NCI-H524 (cell line): Measurements from ENCODE around the gene PEX26.
A peak's percentile ranks its signal among the peaks of the same experiment; 100 is the strongest.
"Not testable (repeated sequence)": the region's sequence is repeated elsewhere in the genome, so short reads cannot be mapped to it uniquely, and the experiment has no call there.

Source experiments
- DNase-seq, 2 experiments: peaks; one replicate each; lab custom pipeline; 2025; lab: John Stamatoyannopoulos, UW

Gene PEX26

GRCh38 chr22:18071307-18071967 lies 6.4 kb upstream of the PEX26 start:
- peak in 1 of 2 experiments; percentile 37 for DNase-seq

GRCh38 chr22:18071968-18072310 lies 5.9 kb upstream of the PEX26 start:
- peak in 1 of 2 experiments; percentile 63 for DNase-seq

- DNase-seq = no peak
These were observed 4.3 kb upstream of the PEX26 start for GRCh38 chr22:18073467-18073866.

GRCh38 chr22:18073927-18074326 lies 3.9 kb upstream of the PEX26 start:
- DNase-seq = not testable (repeated sequence)

GRCh38 chr22:18075101-18075719 lies 2.6 kb upstream of the PEX26 start:
- DNase-seq = no peak

- peak; percentile 80 to 93 for DNase-seq
These were observed 1.9 kb upstream of the PEX26 start for GRCh38 chr22:18075720-18076497.

GRCh38 chr22:18077087-18077638 lies 627 bp upstream of the PEX26 start:
- DNase-seq = no peak

GRCh38 chr22:18078329-18079041 lies 695 bp downstream of the PEX26 start:
- DNase-seq = peak in 1 of 2 experiments; percentile 28

GRCh38 chr22:18079706-18080233 lies 2.0 kb downstream of the PEX26 start:
- DNase-seq = no peak

- no peak for DNase-seq
These were observed 3.6 kb downstream of the PEX26 start for GRCh38 chr22:18081416-18081815.

- no peak for DNase-seq
These were observed 4.7 kb downstream of the PEX26 start for GRCh38 chr22:18082467-18082866.

GRCh38 chr22:18083406-18083805 lies 5.6 kb downstream of the PEX26 start:
- DNase-seq = no peak

- no peak for DNase-seq
These were observed 7.4 kb downstream of the PEX26 start for GRCh38 chr22:18085188-18085587.

- DNase-seq = no peak
These were observed 9.6 kb downstream of the PEX26 start for GRCh38 chr22:18087350-18087855.

- no peak for DNase-seq
These were observed 11.2 kb downstream of the PEX26 start for GRCh38 chr22:18088825-18089568.

GRCh38 chr22:18090286-18090685 lies 12.5 kb downstream of the PEX26 start:
- DNase-seq = no peak

GRCh38 chr22:18091478-18091877 lies 13.7 kb downstream of the PEX26 start:
- no peak for DNase-seq

GRCh38 chr22:18091916-18092526 lies 14.2 kb downstream of the PEX26 start:
- no peak for DNase-seq

GRCh38 chr22:18093661-18094060 lies 15.9 kb downstream of the PEX26 start:
- DNase-seq = no peak

GRCh38 chr22:18095101-18095805 lies 17.5 kb downstream of the PEX26 start:
- DNase-seq = no peak
